NCI-H2196 (cell line): Measurements from ENCODE around the gene HABP2.
A peak's percentile ranks its signal among the peaks of the same experiment; 100 is the strongest.

ENCODE experiments used
- DNase-seq: peaks from one replicate; lab custom pipeline; 2025; ENCODE audit not compliant: unreplicated experiment; lab: John Stamatoyannopoulos, UW

HABP2 gene

DNA sequence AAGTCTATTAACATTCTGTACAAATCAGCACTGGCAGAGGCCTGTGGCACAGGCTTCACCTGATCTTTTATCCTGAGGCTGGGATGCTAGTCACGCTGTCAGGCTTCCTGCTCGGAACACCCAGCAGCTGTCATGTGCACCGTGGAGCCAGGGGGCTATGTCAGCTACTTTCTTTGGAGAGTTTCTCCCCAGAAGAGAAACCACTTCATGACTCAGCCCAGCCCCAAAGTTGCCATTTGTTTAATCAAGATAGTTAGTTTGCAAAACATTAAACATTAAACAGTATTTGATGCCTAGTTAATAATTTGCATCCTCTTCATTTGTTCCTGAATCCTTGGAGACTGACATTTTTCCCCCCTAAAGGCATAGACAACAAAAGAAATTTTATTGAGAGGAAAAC, at the start of gene HABP2:
Gene HABP2, plus strand, starts transcription at position 353 of the 400 bp plus-strand sequence. CDS start 69 bp downstream, outside the sequence.
- no peak for DNase-seq

DNA sequence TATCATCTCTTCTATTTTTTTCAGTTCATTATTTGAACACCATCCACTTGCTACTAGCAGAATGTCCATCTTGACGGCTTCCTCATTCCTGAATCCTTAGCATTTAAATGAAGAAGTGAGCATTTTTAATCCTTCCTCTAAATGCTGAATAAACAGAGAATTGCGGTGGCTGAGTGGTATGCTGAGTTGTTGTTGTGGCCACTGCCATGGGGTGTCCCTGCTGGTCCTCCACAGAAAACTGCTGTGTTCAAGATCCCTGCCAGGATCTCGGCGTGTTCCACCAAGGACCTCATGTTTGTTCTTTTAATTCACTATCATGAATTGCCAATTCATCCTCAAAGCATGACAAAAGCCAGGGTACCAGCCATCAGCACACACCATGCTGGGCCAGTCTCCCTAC, 48.9 kb upstream of the HABP2 start:
- DNase-seq, result no peak

DNA sequence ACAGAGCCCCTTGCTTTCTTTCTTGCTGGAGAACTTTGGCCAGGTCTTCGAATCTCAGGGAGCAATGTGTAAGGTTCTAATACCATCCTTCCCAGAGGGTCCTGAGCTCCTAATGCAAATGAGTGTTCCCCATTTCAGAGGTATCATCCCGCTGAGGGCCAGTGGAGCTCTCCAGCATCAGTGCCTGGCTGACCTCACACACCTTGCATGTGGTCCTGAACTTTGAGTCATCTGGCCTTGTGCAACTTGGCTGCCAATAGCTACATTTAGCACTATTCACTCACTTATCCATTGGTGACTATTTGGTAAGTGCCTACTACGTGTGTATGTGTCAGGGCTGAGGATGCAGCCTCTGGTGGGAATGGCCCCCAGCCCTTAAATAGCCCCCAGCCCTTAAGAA, 48.4 kb upstream of the HABP2 start:
- no peak for DNase-seq

DNA sequence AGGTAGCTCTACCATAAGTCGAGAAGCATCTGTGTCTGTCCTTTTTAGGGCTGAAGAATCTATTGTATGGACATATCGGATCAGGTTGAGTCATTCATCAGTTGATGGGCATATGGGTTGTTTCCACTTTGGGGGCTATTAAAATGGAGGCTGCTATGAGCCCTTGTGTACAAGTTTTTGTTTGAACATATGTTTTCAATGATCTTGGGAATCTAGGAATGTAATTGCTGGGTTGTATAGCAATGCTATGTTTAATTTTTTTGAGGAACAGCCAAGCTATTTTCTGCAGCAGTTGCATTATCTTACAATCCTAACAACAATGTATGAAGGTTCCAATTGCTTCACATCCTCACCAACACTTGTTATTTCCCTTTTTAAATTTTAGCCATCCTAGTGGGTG, 46.4 kb upstream of the HABP2 start:
- DNase-seq, result no peak

DNA sequence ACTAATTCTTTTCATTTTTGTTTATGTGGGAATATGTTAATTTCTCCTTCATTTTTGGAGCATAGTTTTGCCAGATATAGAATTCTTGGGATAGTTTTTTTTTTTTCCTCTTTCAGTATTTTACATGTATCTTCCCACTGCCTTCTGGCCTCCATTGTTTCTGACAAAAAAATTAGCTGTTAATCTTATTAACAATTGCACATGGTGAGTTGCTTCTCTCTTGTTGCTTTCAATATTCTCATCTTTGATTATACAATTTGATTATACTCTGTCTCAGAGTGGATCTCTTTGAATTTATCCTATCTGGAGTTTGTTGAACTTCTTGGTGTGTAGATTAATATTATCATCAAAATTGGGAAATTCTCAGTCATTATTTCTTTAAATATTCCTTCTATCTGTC, 41.4 kb upstream of the HABP2 start:
- no peak for DNase-seq

DNA sequence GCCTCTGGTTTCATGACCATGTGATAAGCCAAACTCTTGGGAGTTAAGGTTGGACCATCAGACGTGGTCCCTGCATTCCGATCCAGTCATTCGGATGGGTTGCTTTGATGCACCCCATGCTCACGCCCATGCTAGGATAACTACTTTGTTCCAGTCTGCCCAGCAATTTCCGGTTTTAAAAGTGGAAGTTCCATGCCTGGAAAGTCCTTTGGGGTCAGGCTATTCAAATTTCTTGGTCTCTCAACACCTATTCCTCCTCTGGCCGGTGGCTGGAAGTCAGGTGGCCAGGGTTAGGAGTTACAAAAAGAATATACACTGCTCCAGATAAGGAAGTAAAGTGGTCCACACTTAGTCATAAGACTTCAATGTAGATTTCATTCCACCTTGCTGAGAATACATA, 37.7 kb upstream of the HABP2 start:
- no peak for DNase-seq

DNA sequence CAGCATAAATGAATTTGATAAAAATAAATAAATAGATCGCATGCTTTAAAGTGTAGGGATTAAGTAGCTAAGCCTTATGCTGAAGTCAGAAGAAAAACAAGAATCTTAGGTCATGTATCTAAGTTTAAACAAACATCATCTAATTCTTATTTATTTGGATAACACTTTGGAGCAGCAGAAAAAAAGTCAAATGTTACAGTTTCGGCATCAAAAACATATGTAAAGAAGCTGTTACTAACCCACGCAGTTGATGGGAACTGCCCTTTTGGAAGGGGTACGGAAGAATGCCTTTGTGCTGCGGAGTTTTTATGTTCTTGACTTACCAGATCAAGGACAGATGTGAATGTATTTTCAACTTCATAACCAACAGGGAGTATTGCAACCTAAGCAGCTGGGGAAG, 37.3 kb upstream of the HABP2 start:
- DNase-seq, result no peak

DNA sequence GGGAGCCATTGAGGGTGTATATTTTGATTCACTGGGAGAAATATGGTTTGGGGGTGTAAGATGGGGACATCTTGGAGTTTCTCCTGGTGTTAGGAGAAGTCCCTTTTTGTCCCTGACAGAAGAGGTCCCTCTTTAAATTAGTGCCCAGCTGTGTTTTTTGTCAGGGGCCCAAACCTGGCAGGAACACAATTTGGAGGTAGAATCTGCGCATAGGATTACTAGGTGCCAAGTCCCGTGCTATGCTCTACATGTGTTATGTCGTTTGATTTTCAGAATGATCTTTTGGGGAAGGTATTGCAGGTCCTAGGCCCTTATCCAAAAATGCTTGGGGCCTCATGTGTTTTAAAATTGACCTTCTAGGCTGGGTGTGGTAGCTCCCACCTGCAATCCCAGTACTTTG, 36.8 kb upstream of the HABP2 start:
- DNase-seq, result no peak

DNA sequence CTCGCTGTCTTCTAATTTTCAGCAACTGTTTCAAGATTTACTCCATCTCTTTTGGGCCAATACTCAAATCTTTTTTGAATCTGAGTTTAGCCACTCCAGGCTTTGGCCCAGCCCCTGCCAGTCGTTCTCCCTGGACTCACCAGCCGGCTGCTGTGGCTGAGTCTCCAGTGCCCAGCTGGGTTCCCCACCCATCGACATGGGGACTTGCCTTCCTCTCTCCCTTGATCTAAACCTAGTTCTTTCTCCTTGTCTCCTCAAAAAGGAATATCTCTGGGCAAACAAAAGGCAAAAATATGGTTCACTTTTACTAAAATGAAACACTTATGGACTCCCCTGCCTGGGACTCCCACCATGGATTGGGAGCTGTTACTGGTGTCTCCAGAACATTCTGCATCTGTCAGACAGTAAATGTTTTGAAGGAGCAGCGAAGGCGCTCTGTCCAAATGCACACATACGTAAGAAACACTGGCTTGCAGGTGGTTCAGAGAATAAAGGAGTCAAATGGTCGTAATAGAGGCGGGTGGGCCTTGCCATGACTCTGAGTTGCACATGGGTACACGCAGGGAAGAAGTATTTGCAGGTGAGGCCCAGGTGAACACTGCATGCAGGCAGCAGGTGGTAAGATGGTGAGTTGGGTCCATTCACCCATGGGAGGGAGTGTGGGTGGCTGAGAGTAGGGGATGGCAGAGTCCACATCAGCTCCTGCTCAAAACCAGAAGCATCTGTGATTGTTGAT, 35.5 kb upstream of the HABP2 start:
- no peak for DNase-seq

DNA sequence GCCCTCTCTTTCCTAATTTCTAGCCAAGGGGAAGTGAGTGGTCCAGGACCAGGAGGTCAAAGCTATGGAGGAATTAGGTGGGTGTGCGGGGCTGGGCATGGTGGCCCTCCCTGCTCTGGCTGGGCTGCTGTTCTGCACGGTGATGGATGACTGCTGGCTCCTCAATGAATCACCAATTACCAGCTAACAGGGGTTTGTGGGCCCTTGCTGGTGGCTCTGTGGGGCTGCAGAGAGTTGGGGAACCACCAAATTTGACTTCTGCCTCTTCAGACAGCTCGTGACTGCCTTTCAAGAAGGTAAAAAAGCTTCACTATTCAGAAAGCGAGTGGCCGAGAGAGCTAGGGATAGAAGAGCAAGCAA, 35.0 kb upstream of the HABP2 start:
- DNase-seq, result no peak

DNA sequence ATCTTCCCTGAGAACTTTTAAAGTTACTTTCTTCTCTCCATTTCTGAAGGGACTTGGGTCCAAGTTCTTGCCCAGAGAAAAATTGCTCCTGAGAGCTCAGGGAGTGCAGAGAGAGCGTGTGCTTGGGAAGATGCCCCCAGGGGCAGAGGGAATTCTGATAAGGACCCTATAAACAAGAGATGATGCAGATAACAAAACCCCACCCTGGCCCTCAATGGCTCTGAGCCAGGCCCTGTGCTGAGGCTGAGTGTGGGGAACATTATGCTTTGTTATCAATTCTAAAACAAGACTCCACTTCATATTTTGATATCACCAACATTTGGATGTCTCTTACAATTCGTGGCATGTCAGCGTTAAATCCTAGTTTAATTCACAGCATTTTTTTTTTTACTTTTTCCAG, 34.4 kb upstream of the HABP2 start:
- no peak for DNase-seq

DNA sequence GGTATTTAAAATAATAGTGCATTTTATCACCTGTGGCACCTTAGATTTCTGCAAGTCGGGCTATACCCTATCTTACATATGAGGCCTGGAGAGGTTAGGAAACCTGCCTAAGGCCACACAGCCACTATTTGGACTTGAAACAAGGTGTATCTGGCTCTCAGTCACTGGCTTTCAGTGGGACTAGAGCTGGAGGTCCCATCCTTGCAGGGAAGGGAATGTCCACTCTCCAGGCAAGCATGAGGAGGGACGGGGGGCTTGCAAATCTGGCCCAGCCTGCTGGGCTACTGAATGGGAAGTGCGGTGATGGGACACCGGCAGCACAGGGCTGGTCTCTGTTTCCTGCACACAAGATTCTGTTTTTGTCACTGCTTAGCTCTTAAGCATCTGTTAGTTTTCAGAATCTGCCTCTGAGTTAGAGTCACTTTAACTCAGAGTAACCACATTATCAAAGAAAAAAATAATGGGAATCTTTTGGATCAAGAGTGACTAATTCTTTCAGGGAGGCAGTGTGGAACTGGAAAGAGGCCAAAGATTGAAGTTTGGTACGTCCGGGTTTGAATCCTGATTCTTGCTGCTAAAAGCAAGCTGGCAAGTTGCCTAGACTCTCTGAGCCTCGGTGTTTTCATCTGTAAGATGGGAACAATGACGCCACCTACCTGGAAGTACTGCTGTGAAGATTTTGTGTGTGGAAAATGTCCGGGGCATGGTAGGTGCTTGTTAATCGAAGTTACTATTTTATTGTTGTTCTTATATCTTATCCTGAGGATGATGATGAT, 33.8 kb upstream of the HABP2 start:
- DNase-seq, result no peak

DNA sequence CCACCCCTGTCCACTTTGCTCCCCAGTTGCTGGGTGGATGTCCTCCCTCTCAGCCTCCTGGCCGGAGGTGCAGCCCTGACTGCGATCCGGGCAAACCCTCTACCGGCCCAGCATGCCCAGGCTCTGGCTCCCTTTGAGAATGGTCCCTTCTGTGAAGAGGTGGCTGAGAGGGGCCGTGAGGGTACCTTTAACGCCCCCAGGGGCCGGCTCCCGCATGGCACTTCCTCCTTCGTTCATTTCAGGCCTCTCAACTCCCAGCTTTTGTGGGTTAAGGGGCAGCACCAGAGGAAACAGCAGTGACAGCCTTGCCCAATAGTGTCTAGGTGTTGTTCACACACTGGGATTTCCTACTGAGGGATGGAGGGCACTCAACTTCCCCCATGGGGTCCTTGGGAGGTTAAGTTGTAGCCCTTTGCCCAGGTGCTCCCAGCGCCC, 33.2 kb upstream of the HABP2 start:
- DNase-seq, result no peak

DNA sequence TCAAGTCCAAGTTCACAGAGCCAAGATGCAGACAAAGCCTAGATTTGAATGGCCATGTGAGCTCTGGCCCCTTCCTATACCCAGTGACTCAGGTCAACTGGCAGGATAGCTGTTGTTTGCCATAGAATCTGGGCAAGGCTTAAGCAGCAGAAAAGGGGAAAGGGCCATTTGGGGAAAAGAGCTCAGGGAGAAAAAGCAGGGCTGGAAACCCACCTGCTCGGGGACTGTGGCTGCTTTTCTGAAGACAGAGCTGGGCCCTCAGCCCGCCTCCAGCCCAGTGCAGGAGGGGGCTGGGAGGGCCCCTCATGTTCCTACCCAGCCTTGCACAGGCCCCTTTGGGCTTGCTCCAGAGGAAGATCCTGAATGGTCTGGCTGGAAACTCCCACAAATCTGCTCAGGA, 32.6 kb upstream of the HABP2 start:
- DNase-seq, result no peak

DNA sequence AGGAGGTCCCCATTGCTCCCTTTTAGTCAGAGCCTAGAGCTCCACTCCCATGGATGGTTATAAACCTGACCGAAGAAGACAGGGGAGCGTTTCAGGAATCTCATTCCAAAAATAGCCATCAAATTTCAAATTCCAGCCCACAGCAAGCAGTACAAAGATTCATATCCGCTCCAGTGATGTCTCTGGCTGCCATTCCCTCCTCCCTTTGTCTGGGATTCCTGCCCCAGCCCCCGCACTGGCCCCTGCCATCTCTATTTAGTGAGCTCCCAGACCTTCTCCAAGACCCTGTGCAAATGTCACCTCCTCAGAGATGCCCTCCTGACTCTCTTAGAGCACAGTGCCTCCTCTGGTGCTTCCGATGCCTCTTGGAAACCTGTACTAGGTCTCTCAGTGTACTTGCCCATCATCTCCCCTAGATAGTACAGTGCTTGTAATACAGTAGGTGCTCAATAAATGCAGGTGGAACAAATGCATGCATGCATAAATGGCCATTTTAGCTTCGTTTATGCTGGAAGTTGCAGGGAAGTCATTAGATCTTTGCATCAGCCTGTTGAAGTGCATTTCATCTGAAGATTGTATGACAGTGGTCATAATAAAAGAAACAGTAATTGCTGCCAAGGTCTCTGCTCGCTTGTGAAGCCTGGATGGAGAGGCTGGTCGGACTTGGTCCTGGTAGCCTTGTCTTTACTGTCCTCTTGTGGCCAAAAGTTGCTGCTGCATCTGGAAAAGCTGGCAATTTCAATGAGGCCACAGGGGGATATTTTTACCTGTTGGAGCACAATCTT, 32.0 kb upstream of the HABP2 start:
- DNase-seq, result peak; percentile 52

DNA sequence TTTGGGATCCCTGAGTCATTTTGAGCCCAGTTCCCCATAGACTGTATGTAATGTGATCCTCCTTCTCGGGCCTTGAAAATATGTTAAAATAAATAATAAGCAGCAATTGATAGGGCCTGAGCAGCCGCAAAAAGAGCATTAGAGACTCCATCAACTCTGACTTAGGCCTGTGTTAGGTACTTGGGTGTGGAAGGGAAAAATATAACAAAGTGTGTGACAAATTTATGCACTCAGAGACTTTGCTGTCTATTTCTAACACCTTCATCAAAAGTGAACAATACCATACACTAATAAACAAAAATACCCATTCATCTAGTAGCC, 31.4 kb upstream of the HABP2 start:
- no peak for DNase-seq

DNA sequence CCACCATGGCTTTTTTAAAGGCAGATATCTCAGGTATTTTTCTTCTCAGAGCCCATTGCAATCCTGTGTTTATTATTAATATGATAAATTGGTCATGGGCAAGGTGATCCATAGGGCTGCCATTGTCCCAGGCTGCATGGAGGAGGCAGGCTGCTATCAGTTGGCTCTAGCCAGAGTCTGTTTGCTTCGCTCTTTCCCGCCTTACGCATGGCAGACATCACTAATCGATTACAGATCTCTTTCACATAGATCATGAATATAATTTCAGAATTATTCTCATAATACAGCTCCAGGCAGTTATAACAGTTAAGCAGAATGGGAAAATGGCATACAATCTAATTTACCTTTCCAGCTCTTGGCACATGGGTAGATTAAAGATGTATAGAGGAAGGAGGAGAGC, 30.4 kb upstream of the HABP2 start:
- no peak for DNase-seq

DNA sequence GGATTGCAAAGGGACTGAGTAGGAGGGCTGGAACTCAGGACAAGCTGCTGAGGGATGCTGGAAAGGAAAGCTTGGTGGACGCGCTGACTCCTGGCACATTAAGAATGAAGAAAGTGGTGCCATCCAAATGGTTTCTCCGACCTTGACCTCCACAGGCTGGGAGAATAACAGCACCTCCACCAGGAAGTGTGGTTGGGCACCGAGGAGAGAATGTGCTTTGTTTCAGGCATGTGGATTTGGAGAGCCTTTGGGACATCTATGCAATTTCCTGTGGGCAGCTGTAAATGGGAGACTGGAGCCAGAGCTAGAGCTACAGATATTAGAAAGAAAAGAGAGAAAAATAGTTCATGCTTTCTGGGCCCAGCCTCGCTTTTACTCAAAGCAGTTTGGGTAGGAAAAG, 29.8 kb upstream of the HABP2 start:
- no peak for DNase-seq

DNA sequence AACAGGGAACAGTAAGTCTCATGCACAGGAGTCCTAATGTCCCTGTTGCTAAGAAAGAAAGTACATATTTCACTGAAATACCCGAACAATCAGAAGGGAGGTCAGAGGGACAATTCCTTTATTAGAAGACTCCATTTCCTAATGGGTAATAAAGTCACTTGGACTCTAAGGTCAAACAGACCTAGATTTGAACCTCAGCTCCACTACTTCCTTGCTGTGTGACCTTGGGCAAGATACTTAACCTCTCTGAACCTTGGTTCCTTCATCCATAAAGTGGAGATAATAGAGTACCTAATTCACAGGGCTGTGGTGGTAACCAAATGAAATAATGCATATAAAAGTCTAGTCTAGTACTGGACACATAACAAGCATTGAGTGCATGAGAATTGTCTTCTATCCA, 29.2 kb upstream of the HABP2 start:
- DNase-seq, result no peak

DNA sequence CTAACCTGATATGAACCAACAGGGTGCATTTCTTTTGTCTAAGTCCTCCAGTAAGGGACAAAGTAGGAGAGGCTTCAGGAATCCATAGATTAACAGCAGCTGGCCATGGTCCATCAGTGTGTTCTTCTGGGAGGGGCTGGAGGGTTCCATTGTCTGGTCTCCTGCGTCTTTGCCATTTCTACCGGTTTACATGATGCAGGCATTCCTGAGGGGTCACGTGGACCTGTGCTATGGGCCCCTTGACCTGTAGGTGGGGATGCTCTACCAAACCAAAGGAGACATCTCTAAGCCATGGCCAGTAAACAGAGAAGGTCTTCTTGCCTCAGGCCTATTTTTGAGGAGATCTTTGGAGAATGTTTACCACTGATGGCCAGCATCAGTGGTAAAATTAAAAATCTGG, 28.7 kb upstream of the HABP2 start:
- no peak for DNase-seq

DNA sequence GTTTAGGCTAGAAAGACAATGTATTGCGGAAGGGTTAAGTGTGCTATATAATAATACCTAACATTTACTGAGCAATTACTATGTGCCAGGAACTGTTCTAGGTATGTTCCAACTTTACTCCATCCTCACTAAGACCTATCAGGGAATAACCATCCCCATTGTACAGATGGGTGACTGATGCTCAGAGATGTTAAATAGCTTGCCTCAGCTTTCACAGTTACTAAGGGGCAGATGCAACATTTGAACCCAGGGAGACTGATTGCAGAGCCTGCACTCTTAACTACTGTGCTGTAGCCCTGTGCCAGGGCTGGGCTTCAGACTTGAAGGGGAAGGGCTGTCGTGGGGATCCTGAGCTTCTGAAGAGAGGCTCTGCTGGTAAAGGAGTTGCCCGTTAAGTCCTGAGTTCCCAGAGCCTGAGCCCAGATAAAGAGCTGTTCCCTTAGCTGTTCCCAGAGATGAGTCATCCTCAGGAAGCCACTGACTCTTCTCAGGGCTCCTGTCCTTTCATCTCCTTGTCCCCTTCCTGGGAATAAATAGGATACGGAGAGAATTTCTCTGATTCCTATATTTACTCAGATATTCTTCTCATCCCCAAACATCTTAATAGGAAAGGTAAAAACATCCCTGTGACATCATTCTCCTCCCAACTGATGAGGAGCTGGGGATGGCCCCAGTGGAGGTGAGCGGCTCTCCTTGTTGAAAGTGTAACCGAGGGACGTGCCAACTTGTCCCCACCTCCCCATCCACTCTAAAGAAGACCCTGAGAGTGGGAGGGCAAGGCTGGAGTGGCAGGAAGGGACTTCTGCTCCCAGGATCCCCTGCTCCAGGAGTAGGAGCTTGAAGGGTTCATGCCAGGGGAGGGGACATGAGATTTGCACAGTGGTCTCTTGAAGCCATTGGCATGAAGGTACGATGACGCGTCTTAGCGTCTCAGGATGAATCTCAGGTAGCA, 28.0 kb upstream of the HABP2 start:
- no peak for DNase-seq
